Loucy (cell line): ENCODE data around the gene CEP104.

Experiments used
- H2AFZ ChIP-seq: fragments of 200-600 bp; sonication (generic); 2 replicates; pipeline ENCODE4 v1.6.0; 2016; ENCODE audit warnings: antibody characterized with exemption, mild to moderate bottlenecking, low read length, moderate library complexity
- H3F3A ChIP-seq: fragments of 200-600 bp; 2 replicates; pipeline ENCODE4 v1.6.0; 2016; ENCODE audit warnings: antibody characterized with exemption, low read depth, mild to moderate bottlenecking
- H3K27me3 ChIP-seq: fragments of 200-600 bp; sonication (generic); 2 replicates; pipeline ENCODE4 v1.6.1; 2014; ENCODE audit warnings: low read length, mild to moderate bottlenecking; ENCODE audit not compliant: insufficient read depth, poor library complexity, severe bottlenecking
- H3K36me3 ChIP-seq: fragments of 200-600 bp; sonication (generic); 2 replicates; pipeline ENCODE4 v1.6.1; 2016; ENCODE audit warnings: low read length; ENCODE audit not compliant: insufficient read depth
- H3K4me1 ChIP-seq: fragments of 200-600 bp; sonication (generic); 2 replicates; pipeline ENCODE4 v1.5.1; 2014; ENCODE audit warnings: low read length, mild to moderate bottlenecking; ENCODE audit not compliant: insufficient read depth, poor library complexity, severe bottlenecking
- H3K4me2 ChIP-seq: fragments of 200-600 bp; sonication (generic); 2 replicates; pipeline ENCODE4 v1.6.0; 2014; ENCODE audit warnings: antibody characterized with exemption, low read length, low read depth, mild to moderate bottlenecking; ENCODE audit not compliant: poor library complexity, severe bottlenecking
- H3K4me3 ChIP-seq: fragments of 200-600 bp; sonication (generic); 2 replicates; pipeline ENCODE4 v1.5.1; 2014; ENCODE audit warnings: low read length, mild to moderate bottlenecking, mixed read lengths; ENCODE audit not compliant: poor library complexity, severe bottlenecking
- H3K79me2 ChIP-seq: fragments of 200-600 bp; sonication (generic); 2 replicates; pipeline ENCODE4 v1.6.1; 2014; ENCODE audit warnings: low read length; ENCODE audit not compliant: insufficient read depth
- H3K9ac ChIP-seq: fragments of 200-600 bp; sonication (generic); 2 replicates; pipeline ENCODE4 v1.6.0; 2014; ENCODE audit warnings: mild to moderate bottlenecking, low read depth, low read length, moderate library complexity; ENCODE audit not compliant: poor library complexity, severe bottlenecking
- H3K9me2 ChIP-seq: fragments of 200-600 bp; sonication (generic); replicated peaks from 2 replicates; pipeline ENCODE4 v1.6.1; 2016; ENCODE audit warnings: low read depth, low read length, mixed read lengths
- H3K9me3 ChIP-seq: fragments of 200-600 bp; sonication (generic); 2 replicates; pipeline ENCODE4 v1.6.1; 2014; ENCODE audit warnings: mild to moderate bottlenecking, antibody characterized with exemption, low read length, low read depth; ENCODE audit not compliant: insufficient read depth
- H4K20me1 ChIP-seq: fragments of 200-600 bp; sonication (generic); 2 replicates; pipeline ENCODE4 v1.6.0; 2014; ENCODE audit warnings: antibody characterized with exemption, low read length, mild to moderate bottlenecking; ENCODE audit not compliant: insufficient read depth, poor library complexity, severe bottlenecking
- CTCF ChIP-seq: fragments of 200-600 bp; sonication (generic); conservative IDR thresholded peaks from 2 replicates; pipeline ENCODE4 v1.5.1; 2014; ENCODE audit warnings: mild to moderate bottlenecking, antibody characterized with exemption, low read length
- EZH2phosphoT487 ChIP-seq: fragments of 200-600 bp; IDR thresholded peaks from 2 replicates; pipeline ENCODE4 v1.6.1; 2018; ENCODE audit warnings: antibody characterized with exemption, mild to moderate bottlenecking, moderate library complexity, borderline replicate concordance

CEP104 gene

GRCh38 chr1:3837685-3838084, 19.3 kb downstream of the CEP104 start:
- Histone ChIP-seq H3K9me2 (no peaks in the 10 kb centered on the region), H3K4me1 (no peaks in the 10 kb centered on the region), H3K9ac (no peak overlapping the region), H4K20me1 (no peaks in the 10 kb centered on the region), H3F3A (no peaks in the 10 kb centered on the region), H3K27me3 (no peaks in the 10 kb centered on the region), H3K9me3 (no peaks in the 10 kb centered on the region), H3K4me2 (no peak overlapping the region), H3K36me3 (peaks cover 10% of the 10 kb centered on the region; the same call in 1 of the 2 replicates), H2AFZ (no peak overlapping the region), H3K79me2 (no peaks in the 10 kb centered on the region), H3K4me3 (no peak overlapping the region)
- no peak for TF ChIP-seq CTCF
- no peak for TF ChIP-seq EZH2phosphoT487

GRCh38 chr1:3837200-3837599, 19.8 kb downstream of the CEP104 start:
- H3K9me2 ChIP-seq, result no peaks in the 10 kb centered on the region
- peaks cover 10% of the 10 kb centered on the region; the same call in 1 of the 2 replicates for H3K36me3 ChIP-seq
- H3K27me3 ChIP-seq, result no peaks in the 10 kb centered on the region

GRCh38 chr1:3836421-3836820, 20.6 kb downstream of the CEP104 start:
- Histone ChIP-seq H2AFZ (no peak overlapping the region), H3F3A (no peaks in the 10 kb centered on the region), H3K4me1 (no peaks in the 10 kb centered on the region), H3K4me3 (no peak overlapping the region), H3K9me2 (no peaks in the 10 kb centered on the region), H3K79me2 (no peaks in the 10 kb centered on the region), H3K36me3 (peaks cover 10% of the 10 kb centered on the region; the same call in 1 of the 2 replicates), H4K20me1 (no peaks in the 10 kb centered on the region), H3K9ac (no peak overlapping the region), H3K27me3 (no peaks in the 10 kb centered on the region), H3K4me2 (no peak overlapping the region), H3K9me3 (no peaks in the 10 kb centered on the region)
- TF ChIP-seq CTCF, result no peak
- TF ChIP-seq EZH2phosphoT487, result no peak

More at GRCh38 chr1:3837200-3837599, 19.8 kb downstream of the CEP104 start:
- Histone ChIP-seq H2AFZ (no peak overlapping the region), H3K4me2 (no peak overlapping the region), H3K9ac (no peak overlapping the region), H3K4me1 (no peaks in the 10 kb centered on the region), H3K9me3 (no peaks in the 10 kb centered on the region), H3F3A (no peaks in the 10 kb centered on the region), H3K4me3 (no peak overlapping the region), H3K79me2 (no peaks in the 10 kb centered on the region), H4K20me1 (no peaks in the 10 kb centered on the region)
- TF ChIP-seq EZH2phosphoT487, result no peak
- TF ChIP-seq CTCF, result no peak
